Measurements from ENCODE around the gene FAN1.

Gene FAN1

GRCh38 chr15:30962659-30963058, 58.9 kb downstream of the FAN1 start:
- no peak for DNase-seq

DNA sequence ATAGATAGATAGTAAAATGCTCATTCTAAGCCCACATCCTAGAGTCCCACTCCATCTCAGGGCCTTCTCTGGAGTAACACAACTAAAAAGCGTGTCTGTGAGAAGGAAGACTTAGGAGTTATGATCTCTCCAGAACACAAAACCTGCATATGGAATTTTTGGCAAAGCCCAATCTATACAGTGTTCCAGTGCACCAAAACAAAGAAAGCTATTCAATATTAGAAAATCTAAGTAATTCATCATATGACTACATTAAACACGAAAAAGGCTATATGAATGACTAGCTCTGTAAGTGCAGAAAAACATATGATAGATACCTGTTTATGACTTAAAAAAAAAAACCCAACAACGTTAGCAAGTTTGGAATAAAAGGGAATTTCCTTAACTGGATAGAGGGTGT, 60.0 kb downstream of the FAN1 start:
- no peak for DNase-seq

- no peak for DNase-seq
These were observed 66.0 kb downstream of the FAN1 start for GRCh38 chr15:30969724-30970123.

GRCh38 chr15:30973379-30973778, 69.7 kb downstream of the FAN1 start:
- no peak for DNase-seq

DNA sequence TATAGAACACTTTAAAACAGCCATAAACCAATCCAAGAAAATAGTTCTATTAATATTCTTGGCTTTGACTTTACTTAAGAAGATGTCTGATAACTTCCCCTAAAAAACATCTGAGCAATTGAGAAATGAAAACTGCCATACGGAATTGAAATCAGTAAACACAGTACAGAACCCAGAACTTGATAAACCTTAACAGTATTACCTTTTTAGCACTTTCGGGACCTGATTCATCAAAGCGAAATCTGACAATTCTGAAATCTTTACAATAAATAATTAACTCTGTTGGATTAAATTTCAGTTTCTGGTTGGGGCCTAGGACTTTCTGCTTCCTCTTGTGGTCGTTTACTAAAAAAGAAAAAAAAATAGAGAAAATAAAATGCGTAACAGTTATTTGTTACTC, 70.4 kb downstream of the FAN1 start:
- no peak for DNase-seq

DNA sequence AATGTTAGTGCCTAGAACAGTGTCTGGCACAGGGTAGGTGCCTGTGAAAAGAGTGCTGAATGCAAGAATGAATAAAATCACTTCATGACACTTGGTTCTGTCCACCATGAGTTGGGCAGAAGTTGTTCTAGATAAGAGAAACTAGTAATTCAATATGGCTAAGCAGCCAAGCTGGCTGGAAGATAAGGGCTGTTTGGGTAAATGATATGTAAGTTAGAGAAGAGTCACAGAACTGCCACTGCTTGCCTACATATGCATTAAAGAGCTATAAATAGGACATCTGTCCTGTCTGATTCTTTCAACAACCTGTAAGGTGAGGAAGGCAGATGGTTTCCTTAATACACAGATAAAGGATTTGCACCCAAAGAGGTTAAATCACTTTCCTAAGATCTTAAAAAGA, 74.6 kb downstream of the FAN1 start:
- no peak for DNase-seq

- DNase-seq: no peak
These were observed 75.7 kb downstream of the FAN1 start for GRCh38 chr15:30979457-30979856.

- DNase-seq: no peak
These were observed 80.4 kb downstream of the FAN1 start for GRCh38 chr15:30984118-30984517.

DNA sequence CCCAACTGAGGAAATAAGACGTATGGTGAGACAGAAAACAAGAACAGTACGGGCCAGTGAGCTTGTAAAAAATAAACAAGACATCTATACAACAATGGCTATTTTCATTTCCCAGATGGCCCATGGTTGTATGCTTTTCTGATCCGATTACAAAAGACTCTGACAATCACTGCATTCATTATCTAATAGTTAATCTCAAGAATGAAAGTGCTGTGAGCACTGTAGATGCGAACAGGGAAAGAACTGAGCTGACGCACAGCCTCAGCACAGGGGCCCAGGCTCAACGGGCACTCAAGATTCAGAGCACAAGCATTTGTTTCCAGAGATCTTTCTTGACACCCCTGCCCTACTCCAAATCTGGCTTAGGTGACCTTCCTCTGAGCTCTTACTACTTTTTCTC, 80.8 kb downstream of the FAN1 start:
- no peak for DNase-seq

GRCh38 chr15:30985081-30985531, 81.4 kb downstream of the FAN1 start:
- no peak for DNase-seq

- DNase-seq: no peak
These were observed 86.3 kb downstream of the FAN1 start for GRCh38 chr15:30990036-30990435.

DNA sequence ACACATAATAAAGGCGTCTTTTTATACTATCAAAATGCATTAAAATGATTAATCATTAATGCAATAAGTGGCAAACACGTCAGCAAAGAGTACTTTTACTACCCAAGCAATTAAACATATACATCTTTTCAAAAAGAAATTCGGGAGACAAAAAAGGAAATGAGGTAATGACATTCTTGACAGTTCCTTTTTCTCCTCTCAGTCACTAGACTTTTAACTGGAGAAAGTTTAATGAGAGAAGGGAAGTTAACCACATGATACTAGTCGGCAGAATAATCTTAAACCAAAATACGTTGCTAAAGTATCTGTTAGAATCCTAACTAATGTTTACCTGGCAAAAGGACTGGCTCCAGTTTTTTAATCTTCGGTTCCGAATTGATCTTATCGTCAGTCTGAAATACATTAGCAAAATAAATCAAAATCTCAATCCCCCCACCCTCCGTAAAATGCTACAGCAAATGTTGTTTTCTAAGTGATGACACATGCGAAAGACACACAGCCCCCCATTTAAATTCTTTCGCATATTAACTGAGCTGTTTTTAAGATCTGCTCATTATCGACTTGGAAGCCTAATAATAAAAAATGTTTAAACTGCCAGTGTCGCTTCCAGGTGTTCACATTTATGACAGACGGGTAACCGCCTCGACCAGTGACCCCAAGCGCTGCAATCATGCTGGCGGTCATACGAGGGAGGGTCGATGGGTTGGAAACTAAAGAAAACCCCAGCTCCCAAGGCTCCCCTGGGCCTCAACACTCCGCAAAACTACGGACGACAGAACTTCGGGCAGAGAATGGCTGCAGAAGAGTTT, 86.9 kb downstream of the FAN1 start:
- DNase-seq: no peak

DNA sequence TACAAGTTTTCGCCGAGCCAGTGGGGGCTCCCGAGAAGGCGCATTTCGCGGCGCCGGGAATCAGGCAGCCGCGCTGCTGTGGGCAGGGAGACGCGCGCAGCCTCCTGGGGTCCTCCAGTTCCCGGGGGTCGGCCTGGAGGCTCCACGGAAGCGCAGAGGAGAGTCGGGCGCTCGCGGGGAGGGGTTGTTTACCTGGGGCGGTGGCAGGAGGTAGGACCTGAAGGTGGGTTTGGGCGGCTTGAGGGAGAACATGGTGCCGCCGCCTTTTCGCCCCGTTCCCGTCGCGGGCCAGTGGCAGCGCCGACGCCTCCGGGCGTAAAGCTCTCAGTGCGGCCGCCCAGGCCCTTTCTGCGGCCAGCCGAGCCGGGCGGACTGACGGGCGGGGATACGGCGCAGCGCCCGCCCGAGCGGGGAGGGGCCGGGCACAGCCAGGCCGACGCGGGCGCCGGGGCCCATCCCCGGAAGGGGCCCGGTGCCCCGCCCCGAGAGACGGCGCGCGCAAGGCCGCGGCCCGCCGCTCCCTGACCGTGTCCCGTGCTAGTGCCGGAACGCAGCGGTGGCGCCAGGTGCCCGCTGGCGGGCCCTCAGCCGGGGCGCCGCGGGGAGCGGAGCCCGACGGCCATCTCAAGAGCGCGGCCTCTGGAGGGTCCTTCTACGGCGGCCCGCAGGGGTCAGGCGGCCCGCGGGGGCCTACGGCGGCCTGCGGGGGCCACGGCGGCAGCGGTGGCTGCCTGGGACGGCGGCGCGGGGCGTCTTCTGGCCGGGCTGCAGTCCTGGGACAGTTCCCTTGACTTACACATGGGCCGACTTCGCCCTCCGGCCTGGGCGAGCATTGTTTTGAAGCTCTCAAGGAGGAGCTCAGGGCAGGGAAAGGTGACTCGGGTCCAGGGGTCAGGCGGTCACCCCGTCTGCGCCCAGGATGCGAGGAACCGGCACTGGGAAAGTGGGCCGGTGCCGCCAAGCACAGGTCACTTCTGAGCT, 87.8 kb downstream of the FAN1 start, which contains the start of gene MTMR10:
Gene MTMR10 (minus strand): TSS at position 374 of the 981 bp plus-strand sequence. CDS start 122 bp downstream, at position 252.
- peak; percentile 76 for DNase-seq

GRCh38 chr15:30992249-30992864, 88.6 kb downstream of the FAN1 start:
- DNase-seq: no peak

Measured in NK-92 treated with Interleukin-12 subunit alpha and Interleukin-12 subunit beta, amount 100 ng/mL, for 24 hours (cell line).